ENCODE results near the gene CRYBA4. TPM values are rescaled to one million over a fixed set of nuclear protein-coding genes. Genes with fewer than 3 reads are reported as not detected.

Gene CRYBA4
- total and polyA plus RNA-seq, 7 donors = not detected

GRCh38 chr22:26614322-26614721 is 7.4 kb upstream of the CRYBA4 start:
- DNase-seq (no peak), ATAC-seq (no peak)
- intact Hi-C loops (cut with DNase I) = no loop called here
- peaks cover 0 to 6% (median 0%) of the 10 kb centered on the region in 3 donors for H3K27me3 ChIP-seq (ENCODE audit: insufficient read depth in 3 of 3, low read length in 2 of 3)
- no peaks in the 10 kb centered on the region for H3K9me3 ChIP-seq
- TF ChIP-seq CTCF (IDR thresholded peaks at IDR 0.05) = no peak
- no peaks in the 10 kb centered on the region for H3K36me3 ChIP-seq (ENCODE audit: insufficient read depth in 1 of 2, low read depth in 1 of 2)
- H3K4me1 ChIP-seq = no peaks in the 10 kb centered on the region
- 49 to 55% (median 52%) methylated on average over 14 of the region's 14 CpGs for WGBS, 3 donors
- H3K27ac ChIP-seq = no peak overlapping the region
- no peak overlapping the region for H3K4me3 ChIP-seq

- Histone ChIP-seq H3K4me3 (no peak overlapping the region), H3K9me3 (no peaks in the 10 kb centered on the region), H3K27ac (no peak overlapping the region), H3K36me3 (ENCODE audit: insufficient read depth in 1 of 2, low read depth in 1 of 2) (no peaks in the 10 kb centered on the region), H3K4me1 (no peaks in the 10 kb centered on the region), H3K27me3 (ENCODE audit: insufficient read depth in 3 of 3, low read length in 2 of 3) (peaks cover 0 to 6% (median 0%) of the 10 kb centered on the region in 3 donors)
- no peak for TF ChIP-seq CTCF (IDR thresholded peaks at IDR 0.05)
- ATAC-seq = no peak
- intact Hi-C loops (cut with DNase I) = no loop called here
- WGBS, 3 donors = 58 to 66% (median 65%) methylated on average over 5 of the region's 5 CpGs
- no peak for DNase-seq
Measured at GRCh38 chr22:26615149-26615548, 6.6 kb upstream of the CRYBA4 start.

- Histone ChIP-seq H3K4me3 (no peak overlapping the region), H3K9me3 (no peaks in the 10 kb centered on the region), H3K4me1 (no peaks in the 10 kb centered on the region), H3K27me3 (ENCODE audit: insufficient read depth in 3 of 3, low read length in 2 of 3) (peaks cover 0 to 6% (median 0%) of the 10 kb centered on the region in 3 donors), H3K27ac (no peak overlapping the region), H3K36me3 (ENCODE audit: insufficient read depth in 1 of 2, low read depth in 1 of 2) (no peaks in the 10 kb centered on the region)
- 81 to 85% (median 83%) methylated on average over 10 to 11 of the region's 11 CpGs for WGBS, 3 donors
- DNase-seq (no peak), ATAC-seq (no peak)
- intact Hi-C loops (cut with DNase I) = no loop called here
- no peak for TF ChIP-seq CTCF (IDR thresholded peaks at IDR 0.05)
Measured at GRCh38 chr22:26615830-26616435, 5.8 kb upstream of the CRYBA4 start.

- H3K36me3 ChIP-seq (ENCODE audit: insufficient read depth in 1 of 2, low read depth in 1 of 2) = no peaks in the 10 kb centered on the region
- ATAC-seq = no peak
- 47 to 67% (median 54%) methylated on average over 2 of the region's 2 CpGs for WGBS, 3 donors
Measured at GRCh38 chr22:26616650-26617049, 5.1 kb upstream of the CRYBA4 start.

More at GRCh38 chr22:26616650-26617049, 5.1 kb upstream of the CRYBA4 start:
- intact Hi-C loops (cut with DNase I) = no loop called here
- H3K9me3 ChIP-seq = no peaks in the 10 kb centered on the region
- no peak overlapping the region for H3K27ac ChIP-seq
- peaks cover 0 to 6% (median 0%) of the 10 kb centered on the region in 3 donors for H3K27me3 ChIP-seq (ENCODE audit: insufficient read depth in 3 of 3, low read length in 2 of 3)
- no peaks in the 10 kb centered on the region for H3K4me1 ChIP-seq
- H3K4me3 ChIP-seq = no peak overlapping the region
- TF ChIP-seq CTCF (IDR thresholded peaks at IDR 0.05) = no peak
- DNase-seq = no peak

Data from psoas muscle (tissue), 8 donors.